OCI-LY7 (cell line): ENCODE measurements around the gene ADIPOQ. TPM values are rescaled to one million over a fixed set of nuclear protein-coding genes. Genes with fewer than 3 reads are reported as not detected.
"Not testable (repeated sequence)": the region's sequence is repeated elsewhere in the genome, so short reads cannot be mapped to it uniquely, and the experiment has no call there.

Source experiments
- BruUV-seq: library from RNA; stranded (reverse); fragments of 400-500 nt; replicated peaks from 2 replicates; lab custom pipeline; 2021; lab: Mats Ljungman, UMichigan
- CTCF ChIA-PET: fragments of 300-600 bp; sonication (Branson Sonifier 250); formaldehyde crosslinking; loops from one replicate; lab custom pipeline; 2022; ENCODE audit warnings: antibody characterized with exemption; ENCODE audit not compliant: unreplicated experiment; lab: Charles Lee
- POLR2A ChIA-PET: fragments of 300-600 bp; sonication (Branson Sonifier 250); formaldehyde crosslinking; loops from one replicate; lab custom pipeline; 2022; ENCODE audit warnings: antibody characterized with exemption; lab: Charles Lee
- DNase-seq: peaks from one replicate; pipeline ENCODE4 v3.0.0-alpha.2; 2015; ENCODE audit warnings: low spot score
- H2AFZ ChIP-seq: fragments of 200-600 bp; sonication (generic), shearing (Covaris generic); 2 replicates; pipeline ENCODE4 v1.6.1; 2014; ENCODE audit warnings: mild to moderate bottlenecking, antibody characterized with exemption, low read length, moderate library complexity
- H3K27ac ChIP-seq: fragments of 200-600 bp; sonication (generic); 2 replicates; pipeline ENCODE4 v1.5.1; 2014; ENCODE audit warnings: mixed run types, low read depth, mild to moderate bottlenecking, moderate library complexity, low read length, inconsistent platforms; ENCODE audit not compliant: poor library complexity, severe bottlenecking
- H3K36me3 ChIP-seq: fragments of 200-600 bp; sonication (generic); 2 replicates; pipeline ENCODE4 v1.6.1; 2014; ENCODE audit warnings: mild to moderate bottlenecking, antibody characterized with exemption, low read length, moderate library complexity, mixed read lengths; ENCODE audit not compliant: insufficient read depth
- H3K4me1 ChIP-seq: fragments of 200-600 bp; sonication (generic); 2 replicates; pipeline ENCODE4 v1.5.1; 2014; ENCODE audit warnings: mild to moderate bottlenecking, low read length; ENCODE audit not compliant: insufficient read depth, poor library complexity, severe bottlenecking
- H3K4me2 ChIP-seq: fragments of 200-600 bp; sonication (generic); 2 replicates; pipeline ENCODE4 v1.6.1; 2014; ENCODE audit warnings: mild to moderate bottlenecking, low read length
- H3K4me3 ChIP-seq: fragments of 200-600 bp; sonication (generic); 2 replicates; pipeline ENCODE4 v1.5.1; 2014; ENCODE audit warnings: mild to moderate bottlenecking, low read depth, low read length; ENCODE audit not compliant: poor library complexity, severe bottlenecking
- H3K79me2 ChIP-seq: fragments of 200-600 bp; sonication (generic); 2 replicates; pipeline ENCODE4 v1.6.1; 2016; ENCODE audit warnings: low read depth, mild to moderate bottlenecking, low read length, moderate library complexity, mixed read lengths; ENCODE audit not compliant: insufficient read depth
- H3K9me2 ChIP-seq: fragments of 200-600 bp; sonication (generic); 2 replicates; pipeline ENCODE4 v1.6.1; 2016; ENCODE audit warnings: mild to moderate bottlenecking, low read length, mixed read lengths; ENCODE audit not compliant: insufficient read depth
- H3K9me3 ChIP-seq: fragments of 200-600 bp; sonication (generic); 2 replicates; pipeline ENCODE4 v1.6.1; 2014; ENCODE audit warnings: mild to moderate bottlenecking, mixed run types, low read length, mixed read lengths
- H4K20me1 ChIP-seq: fragments of 200-600 bp; sonication (generic); 2 replicates; pipeline ENCODE4 v1.6.1; 2014; ENCODE audit warnings: mild to moderate bottlenecking, antibody characterized with exemption, low read length, moderate library complexity, mixed read lengths; ENCODE audit not compliant: insufficient read depth
- EZH2phosphoT487 ChIP-seq: fragments of 200-600 bp; sonication (generic); IDR thresholded peaks from 2 replicates; pipeline ENCODE4 v1.6.1; 2018; ENCODE audit warnings: low read depth, borderline replicate concordance, mild to moderate bottlenecking, mixed run types, antibody characterized with exemption, low read length, moderate library complexity, mixed read lengths
- intact Hi-C: fragments of 100-400 bp; cut with micrococcal nuclease; formaldehyde crosslinking; loops from one replicate; pipeline ENCODE4 v1.10.0; 2022; ENCODE audit not compliant: unreplicated experiment
- total RNA-seq, 2 experiments: library from RNA; depleted of rRNA in 1 of 2; stranded (reverse); fragments of >200 nt in 1 of 2; shearing (Covaris generic) in 1 of 2; gene quantifications; 2 replicates each; pipeline ENCODE4 v1.2.3, GENCODE V29; 2014 to 2022
- TF ChIP-seq, protein P1 (sequence below): fragments of 200-600 bp; sonication (generic); conservative IDR thresholded peaks from 2 replicates; pipeline ENCODE4 v1.5.1; 2014; ENCODE audit warnings: mild to moderate bottlenecking, antibody characterized with exemption, low read length, moderate library complexity, mixed read lengths

Gene ADIPOQ
- total RNA-seq, 2 experiments from 2014 or later, result not detected

DNA sequence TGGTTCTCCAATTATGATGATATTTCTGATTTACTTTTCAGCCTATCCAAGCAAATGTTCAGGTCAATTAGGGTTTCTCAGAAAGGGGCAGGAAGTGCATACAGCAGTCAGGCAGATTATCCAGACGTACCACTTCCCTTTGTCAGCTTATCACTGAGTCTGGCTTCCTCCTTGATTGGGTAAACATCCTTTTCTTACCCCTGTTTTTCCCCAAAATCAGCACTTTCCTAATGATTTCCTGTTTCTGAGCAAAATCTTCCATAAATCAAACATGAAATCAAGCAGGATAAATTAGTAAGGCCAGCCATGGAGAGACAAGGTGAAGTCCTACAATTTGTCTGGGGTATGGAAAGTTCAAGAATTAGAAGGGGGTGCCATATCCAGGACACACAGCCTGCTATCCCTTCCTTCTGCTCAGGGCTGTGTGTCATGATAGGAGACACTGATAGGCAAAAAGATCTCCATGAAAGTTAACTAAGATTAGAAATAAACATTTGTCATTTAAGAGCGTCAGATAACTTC lies 29.0 kb downstream of the ADIPOQ start:
- intact Hi-C loops, result no loop called here
- Histone ChIP-seq H3K4me2 (no peak overlapping the region), H3K4me3 (no peak overlapping the region), H3K4me1 (peaks cover 5% of the 10 kb centered on the region), H3K9me2 (no peaks in the 10 kb centered on the region), H3K36me3 (no peaks in the 10 kb centered on the region), H3K9me3 (peaks cover under 1% of the 10 kb centered on the region; the same call in 1 of the 2 replicates), H2AFZ (peak overlapping the region; percentile 43; the same call in 1 of the 2 replicates), H3K79me2 (no peaks in the 10 kb centered on the region), H4K20me1 (no peaks in the 10 kb centered on the region), H3K27ac (no peak overlapping the region)
- no peak for DNase-seq
- CTCF ChIA-PET, result no interaction called here
- POLR2A ChIA-PET, result no interaction called here
- TF ChIP-seq EZH2phosphoT487, result no peak
- TF ChIP-seq, protein P1, sequence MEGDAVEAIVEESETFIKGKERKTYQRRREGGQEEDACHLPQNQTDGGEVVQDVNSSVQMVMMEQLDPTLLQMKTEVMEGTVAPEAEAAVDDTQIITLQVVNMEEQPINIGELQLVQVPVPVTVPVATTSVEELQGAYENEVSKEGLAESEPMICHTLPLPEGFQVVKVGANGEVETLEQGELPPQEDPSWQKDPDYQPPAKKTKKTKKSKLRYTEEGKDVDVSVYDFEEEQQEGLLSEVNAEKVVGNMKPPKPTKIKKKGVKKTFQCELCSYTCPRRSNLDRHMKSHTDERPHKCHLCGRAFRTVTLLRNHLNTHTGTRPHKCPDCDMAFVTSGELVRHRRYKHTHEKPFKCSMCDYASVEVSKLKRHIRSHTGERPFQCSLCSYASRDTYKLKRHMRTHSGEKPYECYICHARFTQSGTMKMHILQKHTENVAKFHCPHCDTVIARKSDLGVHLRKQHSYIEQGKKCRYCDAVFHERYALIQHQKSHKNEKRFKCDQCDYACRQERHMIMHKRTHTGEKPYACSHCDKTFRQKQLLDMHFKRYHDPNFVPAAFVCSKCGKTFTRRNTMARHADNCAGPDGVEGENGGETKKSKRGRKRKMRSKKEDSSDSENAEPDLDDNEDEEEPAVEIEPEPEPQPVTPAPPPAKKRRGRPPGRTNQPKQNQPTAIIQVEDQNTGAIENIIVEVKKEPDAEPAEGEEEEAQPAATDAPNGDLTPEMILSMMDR, result no peak
- BruUV-seq, result no TSS peak

DNA sequence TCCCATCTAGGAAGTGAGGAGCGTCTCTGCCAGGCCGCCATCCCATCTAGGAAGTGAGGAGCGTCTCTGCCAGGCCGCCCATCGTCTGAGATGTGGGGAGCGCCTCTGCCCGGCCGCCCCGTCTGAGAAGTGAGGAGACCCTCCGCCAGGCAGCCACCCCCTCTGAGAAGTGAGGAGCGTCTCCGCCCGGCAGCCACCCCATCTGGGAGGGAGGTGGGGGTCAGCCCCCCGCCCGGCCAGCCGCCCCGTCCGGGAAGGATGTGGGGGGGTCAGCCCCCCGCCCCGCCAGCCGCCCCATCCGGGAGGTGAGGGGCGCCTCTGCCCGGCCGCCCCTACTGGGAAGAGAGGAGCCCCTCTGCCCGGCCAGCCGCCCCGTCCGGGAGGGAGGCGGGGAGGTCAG lies 31.3 kb downstream of the ADIPOQ start:
- H3K36me3 ChIP-seq, POLR2A ChIA-PET, intact Hi-C loops: not testable (repeated sequence)

DNA sequence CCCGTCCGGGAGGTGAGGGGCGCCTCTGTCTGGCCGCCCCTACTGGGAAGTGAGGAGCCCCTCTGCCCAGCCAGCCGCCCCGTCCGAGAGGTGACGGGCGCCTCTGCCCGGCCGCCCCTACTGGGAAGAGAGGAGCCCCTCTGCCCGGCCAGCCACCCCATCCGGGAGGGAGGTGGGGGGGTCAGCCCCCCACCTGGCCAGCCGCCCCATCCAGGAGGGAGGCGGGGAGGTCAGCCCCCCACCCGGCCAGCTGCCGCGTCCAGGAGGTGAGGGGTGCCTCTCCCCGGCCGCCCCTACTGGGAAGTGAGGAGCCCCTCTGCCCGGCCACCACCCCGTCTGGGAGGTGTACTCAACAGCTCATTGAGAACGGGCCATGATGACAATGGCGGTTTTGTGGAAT lies 31.7 kb downstream of the ADIPOQ start:
- CTCF ChIA-PET, H3K4me2 ChIP-seq, POLR2A ChIA-PET, H3K9me3 ChIP-seq, BruUV-seq, H3K9me2 ChIP-seq, H3K4me1 ChIP-seq, H3K4me3 ChIP-seq, H4K20me1 ChIP-seq, intact Hi-C loops, DNase-seq, H3K36me3 ChIP-seq, H2AFZ ChIP-seq, H3K79me2 ChIP-seq, H3K27ac ChIP-seq: not testable (repeated sequence)

More for the DNA sequence above, 31.3 kb downstream of the ADIPOQ start:
- H3K9me2 ChIP-seq, H3K4me3 ChIP-seq, H3K9me3 ChIP-seq, H3K4me1 ChIP-seq, BruUV-seq, H3K27ac ChIP-seq, H3K4me2 ChIP-seq, H4K20me1 ChIP-seq, H2AFZ ChIP-seq, CTCF ChIA-PET, DNase-seq, H3K79me2 ChIP-seq: not testable (repeated sequence)

DNA sequence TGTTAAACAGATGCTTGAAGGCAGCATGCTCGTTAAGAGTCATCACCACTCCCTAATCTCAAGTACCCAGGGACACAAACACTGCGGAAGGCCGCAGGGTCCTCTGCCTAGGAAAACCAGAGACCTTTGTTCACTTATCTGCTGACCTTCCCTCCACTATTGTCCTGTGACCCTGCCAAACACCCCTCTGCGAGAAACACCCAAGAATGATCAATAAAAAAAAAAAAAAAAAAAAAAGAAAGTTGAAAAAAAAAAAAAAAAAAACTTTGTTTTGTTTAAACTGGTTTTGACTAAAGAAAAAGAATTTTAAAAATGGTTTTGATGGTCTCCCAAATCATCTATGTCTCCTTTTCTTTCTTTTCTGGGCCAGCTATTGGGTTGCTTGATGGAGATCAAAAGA lies 32.3 kb downstream of the ADIPOQ start:
- CTCF ChIA-PET, H3K36me3 ChIP-seq, H3K9me3 ChIP-seq, BruUV-seq, H4K20me1 ChIP-seq, H3K9me2 ChIP-seq, POLR2A ChIA-PET, H3K4me2 ChIP-seq, H3K27ac ChIP-seq, H3K79me2 ChIP-seq, H2AFZ ChIP-seq, DNase-seq, H3K4me3 ChIP-seq, H3K4me1 ChIP-seq, intact Hi-C loops: not testable (repeated sequence)
